CD4-positive, CD25-positive, alpha-beta regulatory T cell (primary cell): ENCODE data around the gene ACADVL. TPM values are rescaled to one million over a fixed set of nuclear protein-coding genes. Genes with fewer than 3 reads are reported as not detected.
"Not testable (repeated sequence)": the region's sequence is repeated elsewhere in the genome, so short reads cannot be mapped to it uniquely, and the experiment has no call there.

Experiments
- ATAC-seq, 2 donors: fragments of 150-1000 bp; cut with Tn5 transposase; one replicate each; pipeline ENCODE4 v1.10.0; 2021; ENCODE audit warnings: low read depth in 2 of 2, moderate number of reproducible peaks in 2 of 2, moderate library complexity in 1 of 2
- DNase-seq, 3 donors: peaks; one replicate each; pipeline versions ENCODE4 v3.0.0 to v3.0.0-alpha.2; 2012 to 2022; ENCODE audit warnings: mixed read lengths in 1 of 3
- H3K27ac ChIP-seq: one replicate; pipeline ENCODE4 v1.7.0; 2013; ENCODE audit warnings: mild to moderate bottlenecking, low read length; ENCODE audit not compliant: insufficient read depth, poor library complexity, severe bottlenecking
- H3K27me3 ChIP-seq: one replicate; pipeline ENCODE4 v1.7.0; 2013; ENCODE audit warnings: low read length; ENCODE audit not compliant: control insufficient read depth, insufficient read depth
- H3K36me3 ChIP-seq: one replicate; pipeline ENCODE4 v1.7.0; 2013; ENCODE audit warnings: mild to moderate bottlenecking, low read length, moderate library complexity; ENCODE audit not compliant: control insufficient read depth, insufficient read depth
- H3K4me1 ChIP-seq: 2 replicates; pipeline ENCODE4 v1.7.0; 2013; ENCODE audit warnings: mild to moderate bottlenecking, low read length; ENCODE audit not compliant: insufficient read depth, control insufficient read depth, poor library complexity, severe bottlenecking
- H3K4me3 ChIP-seq: one replicate; pipeline ENCODE4 v1.7.0; 2013; ENCODE audit warnings: low read depth, mild to moderate bottlenecking, low read length, moderate library complexity
- H3K9me3 ChIP-seq, 2 experiments: 1 replicate in 1 of 2; 2 replicates in 1 of 2; pipeline ENCODE4 v1.7.0; 2013; ENCODE audit warnings: low read length in 2 of 2, mild to moderate bottlenecking in 1 of 2, moderate library complexity in 1 of 2; ENCODE audit not compliant: control insufficient read depth in 2 of 2
- H3K27ac Mint-ChIP-seq, 3 donors: one replicate each; pipeline ENCODE4 v1.8.0; 2020 to 2022; ENCODE audit warnings: mild to moderate bottlenecking in 3 of 3, mixed read lengths in 3 of 3, moderate library complexity in 2 of 3
- H3K27me3 Mint-ChIP-seq: one replicate; pipeline ENCODE4 v1.8.0; 2022; ENCODE audit warnings: mild to moderate bottlenecking, mixed read lengths
- H3K36me3 Mint-ChIP-seq: one replicate; pipeline ENCODE4 v1.8.0; 2020; ENCODE audit warnings: mixed read lengths
- H3K4me1 Mint-ChIP-seq, 4 donors: one replicate each; pipeline ENCODE4 v1.8.0; 2020 to 2022; ENCODE audit warnings: mixed read lengths in 4 of 4, mild to moderate bottlenecking in 1 of 4
- H3K4me3 Mint-ChIP-seq, 4 donors: one replicate each; pipeline ENCODE4 v1.8.0; 2020 to 2022; ENCODE audit warnings: mild to moderate bottlenecking in 4 of 4, mixed read lengths in 4 of 4, moderate library complexity in 3 of 4
- H3K9me3 Mint-ChIP-seq, 7 donors: one replicate each; pipeline ENCODE4 v1.8.0; 2020 to 2022; ENCODE audit warnings: mixed read lengths in 7 of 7, mild to moderate bottlenecking in 3 of 7, moderate library complexity in 2 of 7
- polyA plus RNA-seq, 4 donors: library from polyadenylated mRNA; unstranded; fragments of 300-500 nt; fragmentation: Illumina TruSeq; gene quantifications; one replicate each; pipeline ENCODE4 v1.2.3, GENCODE V29; 2021
- total RNA-seq: library from RNA; stranded (reverse); gene quantifications from one replicate; pipeline ENCODE4 v1.2.3, GENCODE V29; 2022

Gene ACADVL
- total and polyA plus RNA-seq, 5 donors from 2014 or later = 73.6 to 277 (median 86.1) TPM

DNA sequence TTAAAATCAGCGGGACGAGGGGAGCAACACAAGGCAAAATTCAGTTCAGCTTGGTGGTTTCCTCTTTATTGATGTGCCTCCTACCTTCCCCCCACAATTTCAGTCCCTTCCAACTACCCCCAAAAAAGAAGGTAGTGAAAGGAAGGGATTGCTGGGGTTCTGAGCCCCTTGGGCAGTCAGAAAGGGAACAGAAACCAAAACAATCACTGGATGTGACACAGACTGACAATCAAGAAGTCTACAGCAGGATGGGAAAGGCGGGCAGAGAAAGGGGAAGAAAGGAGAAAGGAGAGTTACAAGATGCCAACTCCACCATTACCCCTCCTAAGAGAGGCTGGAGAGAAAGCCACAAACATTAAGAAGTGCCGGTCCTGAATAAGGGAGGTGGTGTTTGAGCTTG is 20.6 kb downstream of the ACADVL start:
- Histone ChIP-seq H3K27ac (peak overlapping the region; percentile 90), H3K4me1 (peaks cover 41% of the 10 kb centered on the region), H3K9me3 (no peaks in the 10 kb centered on the region), H3K36me3 (peaks cover 34% of the 10 kb centered on the region), H3K27me3 (no peaks in the 10 kb centered on the region), H3K4me3 (peak overlapping the region; percentile 61)
- peaks cover 29% of the 10 kb centered on the region for H3K36me3 Mint-ChIP-seq
- peaks cover 0 to 1% (median 0%) of the 10 kb centered on the region in 7 donors for H3K9me3 Mint-ChIP-seq
- H3K27me3 Mint-ChIP-seq = peaks cover 14% of the 10 kb centered on the region
- no peak for DNase-seq
- H3K27ac Mint-ChIP-seq = peak overlapping the region in 2 of 3 donors; percentile 96 to 98
- peaks cover 20 to 55% (median 36%) of the 10 kb centered on the region in 4 donors for H3K4me1 Mint-ChIP-seq
- H3K4me3 Mint-ChIP-seq = peak overlapping the region; percentile 92 to 97 (median 96)
- no peak for ATAC-seq

- peak overlapping the region; percentile 98 to 99 (median 99) for H3K27ac Mint-ChIP-seq
- H3K4me1 Mint-ChIP-seq = peaks cover 20 to 46% (median 30%) of the 10 kb centered on the region in 4 donors
- DNase-seq = no peak
- peak overlapping the region; percentile 92 to 97 (median 96) for H3K4me3 Mint-ChIP-seq
- Histone ChIP-seq H3K9me3 (no peaks in the 10 kb centered on the region), H3K4me1 (peaks cover 41% of the 10 kb centered on the region), H3K27me3 (no peaks in the 10 kb centered on the region), H3K4me3 (peak overlapping the region; percentile 82), H3K27ac (peak overlapping the region; percentile 93), H3K36me3 (peaks cover 33% of the 10 kb centered on the region)
- peaks cover 0 to 1% (median 0%) of the 10 kb centered on the region in 7 donors for H3K9me3 Mint-ChIP-seq
- H3K27me3 Mint-ChIP-seq = peaks cover 14% of the 10 kb centered on the region
- H3K36me3 Mint-ChIP-seq = peaks cover 33% of the 10 kb centered on the region
- ATAC-seq = no peak
These were observed 21.5 kb downstream of the ACADVL start for GRCh38 chr17:7241090-7241733.

- peaks cover 34% of the 10 kb centered on the region for H3K36me3 ChIP-seq
- peaks cover 14% of the 10 kb centered on the region for H3K27me3 Mint-ChIP-seq
- peaks cover 35% of the 10 kb centered on the region for H3K36me3 Mint-ChIP-seq
- H3K4me3 Mint-ChIP-seq = peak within 1 kb of the TSS; percentile 92 to 97 (median 96)
- H3K9me3 ChIP-seq = no peaks in the 10 kb centered on the region
- peak within 1 kb of the TSS; percentile 99 for H3K4me3 ChIP-seq
- H3K9me3 Mint-ChIP-seq = peaks cover 0 to 1% (median 0%) of the 10 kb centered on the region in 7 donors
- H3K27ac Mint-ChIP-seq = peak within 1 kb of the TSS; percentile 98 to 99 (median 99)
- H3K27ac ChIP-seq = peak within 1 kb of the TSS; percentile 93
- peaks cover 40% of the 10 kb centered on the region for H3K4me1 ChIP-seq
- DNase-seq = peak; percentile 86 to 95 (median 93)
- H3K27me3 ChIP-seq = no peaks in the 10 kb centered on the region
- peaks cover 16 to 48% (median 30%) of the 10 kb centered on the region in 4 donors for H3K4me1 Mint-ChIP-seq
- ATAC-seq = peak; percentile 23 to 27
These were observed 22.3 kb downstream of the ACADVL start, which contains the start of gene GABARAP for GRCh38 chr17:7241783-7242716. Gene GABARAP, minus strand, starts transcription at chr17:7242449. Its CDS starts 119 bp downstream, at chr17:7242330.

- peaks cover 35% of the 10 kb centered on the region for H3K36me3 ChIP-seq
- peaks cover 13 to 45% (median 29%) of the 10 kb centered on the region in 4 donors for H3K4me1 Mint-ChIP-seq
- H3K27me3 Mint-ChIP-seq = peaks cover 14% of the 10 kb centered on the region
- H3K9me3 ChIP-seq = no peaks in the 10 kb centered on the region
- ATAC-seq (peak; percentile 46 to 48), DNase-seq (peak; percentile 92 to 96 (median 96))
- peaks cover 34% of the 10 kb centered on the region for H3K36me3 Mint-ChIP-seq
- no peaks in the 10 kb centered on the region for H3K27me3 ChIP-seq
- H3K27ac Mint-ChIP-seq = peak overlapping the region; percentile 98 to 99 (median 99)
- H3K4me3 Mint-ChIP-seq = peak overlapping the region; percentile 92 to 97 (median 96)
- H3K4me1 ChIP-seq = peaks cover 31% of the 10 kb centered on the region
- peak overlapping the region; percentile 93 for H3K27ac ChIP-seq
- peaks cover 0 to 1% (median 0%) of the 10 kb centered on the region in 7 donors for H3K9me3 Mint-ChIP-seq
- H3K4me3 ChIP-seq = peak overlapping the region; percentile 99
These were observed 23.1 kb downstream of the ACADVL start for GRCh38 chr17:7242717-7243452.

DNA sequence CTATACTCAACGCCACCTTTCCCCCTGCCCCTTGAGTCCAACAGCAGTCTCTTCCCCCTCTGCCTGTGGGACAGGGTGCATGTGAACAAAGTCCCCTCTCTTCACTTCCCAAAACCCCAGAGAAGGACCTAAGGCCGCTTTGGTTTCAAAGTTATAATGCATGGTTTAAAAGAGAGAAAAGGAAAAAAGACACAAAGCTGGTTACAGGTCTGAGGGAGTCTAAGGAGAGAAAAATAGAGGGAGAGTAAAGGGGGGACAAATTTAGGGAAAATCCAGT is 23.7 kb downstream of the ACADVL start:
- no peak for ATAC-seq

GRCh38 chr17:7243838-7244237 is 24.1 kb downstream of the ACADVL start:
- H3K36me3 Mint-ChIP-seq = peaks cover 34% of the 10 kb centered on the region

More for the DNA sequence above, 23.7 kb downstream of the ACADVL start:
- Mint-ChIP-seq H3K9me3 (peaks cover 0 to 1% (median 0%) of the 10 kb centered on the region in 7 donors), H3K4me3 (peak overlapping the region; percentile 80 to 94 (median 89)), H3K4me1 (peaks cover 13 to 45% (median 29%) of the 10 kb centered on the region in 4 donors), H3K27me3 (peaks cover 14% of the 10 kb centered on the region), H3K27ac (peak overlapping the region; percentile 87 to 98 (median 87)), H3K36me3 (peaks cover 34% of the 10 kb centered on the region)
- Histone ChIP-seq H3K36me3 (peaks cover 35% of the 10 kb centered on the region), H3K27ac (peak overlapping the region; percentile 93), H3K9me3 (no peaks in the 10 kb centered on the region), H3K27me3 (no peaks in the 10 kb centered on the region), H3K4me1 (peaks cover 32% of the 10 kb centered on the region), H3K4me3 (peak overlapping the region; percentile 99)
- no peak for DNase-seq

GRCh38 chr17:7246779-7247178 is 27.0 kb downstream of the ACADVL start:
- Histone ChIP-seq H3K27me3 (no peaks in the 10 kb centered on the region), H3K27ac (no peak overlapping the region), H3K36me3 (peaks cover 27% of the 10 kb centered on the region), H3K4me1 (peaks cover 37% of the 10 kb centered on the region), H3K9me3 (no peaks in the 10 kb centered on the region), H3K4me3 (no peak overlapping the region)
- Mint-ChIP-seq H3K36me3 (peaks cover 19% of the 10 kb centered on the region), H3K4me1 (peaks cover 5 to 50% (median 32%) of the 10 kb centered on the region in 4 donors), H3K4me3 (peak overlapping the region in 3 of 4 donors; percentile 17 to 70 (median 56)), H3K27ac (peak overlapping the region in 1 of 3 donors; percentile 60), H3K27me3 (peaks cover 14% of the 10 kb centered on the region), H3K9me3 (no peaks in the 10 kb centered on the region)
- no peak for DNase-seq
- ATAC-seq = no peak

More at GRCh38 chr17:7243838-7244237, 24.1 kb downstream of the ACADVL start:
- Histone ChIP-seq H3K27ac (peak overlapping the region; percentile 93), H3K4me1 (peaks cover 35% of the 10 kb centered on the region), H3K36me3 (peaks cover 35% of the 10 kb centered on the region)
- DNase-seq, H3K9me3 Mint-ChIP-seq, ATAC-seq, H3K27me3 ChIP-seq, H3K9me3 ChIP-seq, H3K4me3 ChIP-seq: not testable (repeated sequence)
- H3K4me1 Mint-ChIP-seq = peaks cover 13 to 50% (median 33%) of the 10 kb centered on the region in 4 donors
- H3K27me3 Mint-ChIP-seq = peaks cover 14% of the 10 kb centered on the region
- H3K27ac Mint-ChIP-seq = peak overlapping the region in 2 of 3 donors; percentile 76 to 98
- peak overlapping the region in 2 of 4 donors; percentile 64 to 94 for H3K4me3 Mint-ChIP-seq
